NT2/D1 (cell line): ENCODE measurements around the gene SEPTIN5.
A peak's percentile ranks its signal among the peaks of the same experiment; 100 is the strongest.

Source experiments
- DNase-seq: peaks from one replicate; pipeline ENCODE4 v3.0.0-alpha.2; 2011; ENCODE audit warnings: low read depth, low spot score
- H3K27me3 ChIP-seq: 2 replicates; pipeline ENCODE4 v1.6.0; 2011; ENCODE audit warnings: mild to moderate bottlenecking; ENCODE audit not compliant: insufficient read length, insufficient read depth
- H3K36me3 ChIP-seq: 2 replicates; pipeline ENCODE4 v1.6.1; 2011; ENCODE audit warnings: mild to moderate bottlenecking, low read length, mixed read lengths; ENCODE audit not compliant: insufficient read depth, insufficient read length
- H3K4me1 ChIP-seq: 2 replicates; pipeline ENCODE4 v1.5.1; 2011; ENCODE audit not compliant: insufficient read depth, insufficient read length
- H3K4me3 ChIP-seq: 2 replicates; pipeline ENCODE4 v1.5.1; 2011; ENCODE audit warnings: low read depth; ENCODE audit not compliant: insufficient read length
- H3K9ac ChIP-seq: 2 replicates; pipeline ENCODE4 v1.6.0; 2011; ENCODE audit warnings: low read depth; ENCODE audit not compliant: insufficient read length
- H3K9me3 ChIP-seq: 2 replicates; pipeline ENCODE4 v1.5.1; 2011; ENCODE audit warnings: mild to moderate bottlenecking, low read length; ENCODE audit not compliant: insufficient read depth
- SUZ12 ChIP-seq: IDR thresholded peaks from 2 replicates; pipeline ENCODE4 v1.6.1; 2011; ENCODE audit not compliant: insufficient read length, insufficient read depth; ENCODE audit errors: extremely low read depth
- YY1 ChIP-seq: IDR thresholded peaks from 2 replicates; pipeline ENCODE4 v1.6.1; 2011; ENCODE audit not compliant: insufficient read length, insufficient read depth
- ZNF274 ChIP-seq: IDR thresholded peaks from 2 replicates; pipeline ENCODE4 v1.6.1; 2011; ENCODE audit warnings: mild to moderate bottlenecking, low read depth, low read length

Gene SEPTIN5

GRCh38 chr22:19755722-19756287, 41.5 kb downstream of the SEPTIN5 start:
- peak; percentile 80 for TF ChIP-seq SUZ12
- TF ChIP-seq ZNF274: no peak
- H3K9ac ChIP-seq: peak overlapping the region; percentile 50
- no peak for DNase-seq
- H3K4me3 ChIP-seq: peak overlapping the region; percentile 24
- peaks cover 74% of the 10 kb centered on the region for H3K27me3 ChIP-seq
- no peaks in the 10 kb centered on the region for H3K9me3 ChIP-seq
- H3K36me3 ChIP-seq: no peaks in the 10 kb centered on the region
- H3K4me1 ChIP-seq: peaks cover 24% of the 10 kb centered on the region

DNA sequence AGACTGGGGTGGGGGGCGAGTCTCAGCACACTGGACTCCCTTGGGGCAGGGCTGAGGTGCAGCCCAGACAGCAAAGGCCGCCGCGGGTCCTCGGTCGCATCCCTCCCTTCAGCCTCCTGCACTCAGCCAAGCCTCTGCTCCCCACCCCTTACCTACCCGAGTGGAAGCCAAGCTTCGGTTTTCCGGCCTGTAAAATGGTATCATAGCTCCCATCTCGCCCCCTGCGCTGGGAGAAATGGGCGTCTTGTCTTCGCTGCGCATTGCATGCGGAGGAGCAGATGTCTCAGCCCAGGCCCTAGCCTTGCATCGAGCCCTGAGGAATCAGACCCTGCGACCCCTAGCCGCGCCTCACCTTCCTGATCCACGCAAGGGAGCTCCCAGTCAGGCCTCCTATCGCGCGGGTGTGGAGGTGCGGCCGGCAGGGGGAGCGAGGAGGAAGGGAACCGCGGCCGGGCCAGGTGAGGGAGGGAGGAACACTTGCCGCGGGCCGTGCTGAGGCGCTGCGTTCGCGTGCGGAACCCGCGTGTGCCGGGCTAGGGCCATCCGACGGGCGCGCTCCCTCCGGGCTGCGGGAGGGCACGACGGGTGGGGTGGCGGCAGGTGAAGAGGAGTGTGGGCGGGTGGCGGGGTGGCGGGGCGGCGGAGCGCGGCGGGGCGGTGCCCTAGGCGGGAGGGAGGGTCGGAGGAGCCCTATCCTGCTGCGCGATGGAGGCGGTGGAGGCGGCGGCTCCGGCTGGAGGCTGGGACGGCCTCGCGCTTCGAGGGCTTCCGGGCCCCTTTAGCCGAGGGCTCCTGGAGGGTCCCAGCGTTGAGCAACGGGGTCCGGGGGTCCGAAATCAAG, 42.2 kb downstream of the SEPTIN5 start:
- TF ChIP-seq YY1: no peak
- TF ChIP-seq SUZ12: peak; percentile 48
- Histone ChIP-seq H3K4me1 (peaks cover 22% of the 10 kb centered on the region), H3K36me3 (no peaks in the 10 kb centered on the region), H3K4me3 (peak overlapping the region; percentile 21), H3K9me3 (no peaks in the 10 kb centered on the region), H3K9ac (peak overlapping the region; percentile 16), H3K27me3 (peaks cover 80% of the 10 kb centered on the region)
- DNase-seq: no peak

- no peak for TF ChIP-seq SUZ12
- TF ChIP-seq ZNF274: no peak
- no peak for TF ChIP-seq YY1
- no peak for DNase-seq
- Histone ChIP-seq H3K9me3 (no peaks in the 10 kb centered on the region), H3K36me3 (no peaks in the 10 kb centered on the region), H3K4me3 (peak overlapping the region; percentile 2), H3K4me1 (peaks cover 18% of the 10 kb centered on the region), H3K27me3 (peaks cover 89% of the 10 kb centered on the region), H3K9ac (peak overlapping the region; percentile 16)
These were observed 43.1 kb downstream of the SEPTIN5 start for GRCh38 chr22:19757140-19757984.

- no peak for TF ChIP-seq YY1
- TF ChIP-seq ZNF274: no peak
- TF ChIP-seq SUZ12: no peak
- Histone ChIP-seq H3K9me3 (no peaks in the 10 kb centered on the region), H3K4me3 (no peak overlapping the region), H3K9ac (no peak overlapping the region), H3K4me1 (peaks cover 13% of the 10 kb centered on the region), H3K36me3 (no peaks in the 10 kb centered on the region), H3K27me3 (peaks cover 94% of the 10 kb centered on the region)
- DNase-seq: no peak
These were observed 43.9 kb downstream of the SEPTIN5 start for GRCh38 chr22:19757985-19758895.

GRCh38 chr22:19758896-19759426, 44.7 kb downstream of the SEPTIN5 start:
- TF ChIP-seq YY1 (no peak), SUZ12 (no peak), ZNF274 (no peak)
- no peak for DNase-seq
- no peak overlapping the region for H3K9ac ChIP-seq
- peaks cover 94% of the 10 kb centered on the region for H3K27me3 ChIP-seq
- H3K9me3 ChIP-seq: no peaks in the 10 kb centered on the region
- peaks cover 11% of the 10 kb centered on the region for H3K4me1 ChIP-seq
- H3K36me3 ChIP-seq: no peaks in the 10 kb centered on the region
- no peak overlapping the region for H3K4me3 ChIP-seq

- Histone ChIP-seq H3K9ac (no peak overlapping the region), H3K4me1 (peaks cover 11% of the 10 kb centered on the region), H3K4me3 (no peak overlapping the region), H3K36me3 (no peaks in the 10 kb centered on the region), H3K27me3 (peaks cover 94% of the 10 kb centered on the region), H3K9me3 (no peaks in the 10 kb centered on the region)
- DNase-seq: no peak
- TF ChIP-seq ZNF274: no peak
- no peak for TF ChIP-seq SUZ12
- TF ChIP-seq YY1: no peak
These were observed 45.2 kb downstream of the SEPTIN5 start for GRCh38 chr22:19759427-19760057.
